Measurements from ENCODE around the gene EEF1AKMT1.

GRCh38 chr13:20720499-20720898 lies 53.3 kb downstream of the EEF1AKMT1 start:
- TF ChIP-seq POLR2A (IDR thresholded peaks at IDR 0.05) (no peak), CTCF (IDR thresholded peaks at IDR 0.05) (no peak)

Measured in uterus (tissue), 2 donors.